GM03348 (cell line): Measurements from ENCODE around the gene SLC35F6.
"Not testable (repeated sequence)": the region's sequence is repeated elsewhere in the genome, so short reads cannot be mapped to it uniquely, and the experiment has no call there.

Experiments used
- DNase-seq: peaks from one replicate; pipeline ENCODE4 v3.0.0; 2012; ENCODE audit warnings: low spot score

Gene SLC35F6

DNA sequence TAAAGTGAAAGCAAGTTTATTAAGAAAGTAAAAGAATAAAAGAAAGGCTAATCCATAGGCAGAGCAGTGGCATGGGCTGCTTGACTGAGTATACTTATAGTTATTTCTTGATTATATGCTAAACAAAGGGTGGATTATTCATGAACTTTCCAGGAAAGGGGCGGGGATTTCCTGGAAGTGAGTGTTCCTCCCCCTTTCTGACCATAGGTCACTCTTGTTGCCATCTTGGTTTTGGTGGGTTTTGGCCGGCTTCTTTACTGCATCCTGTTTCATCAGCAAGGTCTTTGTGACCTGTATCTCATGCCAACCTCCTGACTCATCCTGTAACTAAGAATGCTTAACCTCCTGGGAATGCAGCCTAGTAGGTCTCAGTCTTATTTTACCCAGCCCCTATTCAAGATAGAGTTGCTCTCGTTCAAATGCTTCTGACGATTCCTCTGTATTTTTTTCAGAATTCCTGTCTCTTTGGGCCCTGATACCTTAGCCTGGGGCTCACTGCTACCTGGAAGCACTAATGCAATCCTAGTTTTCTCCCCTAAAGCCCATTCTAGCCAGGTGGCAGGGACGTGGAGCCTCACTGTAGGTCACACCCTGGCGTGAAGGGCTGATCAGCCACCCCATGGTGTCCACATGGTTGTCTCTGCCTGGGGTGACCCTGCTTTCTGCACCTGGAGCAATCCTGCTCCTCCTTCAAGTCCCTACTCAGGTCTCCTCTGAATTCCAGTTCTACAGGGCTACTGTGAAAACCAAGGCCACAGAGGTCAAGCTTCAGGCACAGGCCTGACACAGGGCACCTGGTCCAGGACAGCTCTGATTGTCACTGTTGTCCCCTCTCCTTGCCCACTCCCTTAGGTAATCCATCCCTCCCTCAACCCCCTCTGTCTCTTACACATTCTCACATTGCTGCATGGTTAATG is 6.0 kb upstream of the SLC35F6 start:
- DNase-seq = peak; percentile 75

DNA sequence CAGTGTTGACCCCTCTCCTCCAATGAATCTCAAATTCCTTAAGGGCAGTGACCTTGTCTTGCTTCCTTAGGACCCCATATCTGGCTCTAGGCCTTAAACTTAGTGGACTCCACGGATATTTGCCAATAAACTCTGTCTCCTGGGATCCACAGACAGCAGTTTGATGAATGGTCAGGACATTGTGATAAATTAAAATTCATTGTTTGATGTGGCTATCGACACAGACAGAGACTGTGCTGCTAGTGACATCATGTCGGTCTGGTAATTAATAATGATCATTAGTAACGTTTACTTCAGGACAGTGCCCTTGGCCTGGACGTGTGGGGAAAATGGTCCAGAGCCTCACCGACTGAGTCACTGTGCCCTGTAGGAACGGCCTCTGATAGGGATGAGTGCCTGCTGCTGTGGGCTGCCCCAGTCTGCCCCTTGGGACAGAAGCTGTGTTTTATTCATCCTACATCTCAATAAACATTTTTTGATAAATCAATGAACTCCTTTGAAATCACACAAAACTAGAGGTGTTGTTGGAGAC is 5.2 kb upstream of the SLC35F6 start:
- DNase-seq = no peak

DNA sequence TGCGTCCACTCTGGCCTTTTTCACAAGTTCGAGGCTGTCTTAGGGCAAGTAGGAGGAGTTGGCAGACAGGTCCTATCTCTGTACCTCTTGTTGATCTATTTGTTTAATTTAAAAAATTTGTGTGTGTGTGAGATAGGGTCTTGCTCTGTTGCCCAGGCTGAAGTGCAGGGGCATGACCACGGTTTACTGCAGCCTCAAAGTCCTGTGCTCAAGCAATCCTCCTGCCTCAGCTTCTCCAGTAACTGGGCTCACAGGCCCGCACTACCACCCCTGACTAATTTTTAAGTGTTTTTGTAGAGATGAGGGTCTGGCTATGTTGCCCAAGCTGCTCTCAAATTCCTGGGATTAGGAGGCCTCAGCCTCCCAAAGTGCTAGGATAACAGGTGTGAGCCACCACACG is 4.2 kb upstream of the SLC35F6 start:
- no peak for DNase-seq

DNA sequence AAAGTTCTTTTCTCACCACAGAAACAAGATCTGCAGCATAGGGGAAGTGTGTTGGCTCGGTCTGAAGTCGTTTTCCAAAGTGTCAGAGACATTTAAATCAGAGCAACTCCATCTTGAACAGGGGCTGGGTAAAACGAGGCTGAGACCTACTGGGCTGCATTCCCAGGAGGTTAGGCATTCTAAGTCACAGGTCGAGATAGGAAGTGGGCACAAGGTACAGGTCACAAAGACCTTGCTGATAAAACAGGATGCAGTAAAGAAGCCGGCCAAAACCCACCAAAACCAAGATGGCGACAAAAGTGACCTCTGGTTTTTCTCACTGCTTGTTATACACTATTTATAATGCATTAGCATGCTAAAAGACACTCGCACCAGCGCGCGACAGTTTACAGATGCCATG is 3.1 kb upstream of the SLC35F6 start:
- DNase-seq = not testable (repeated sequence)

DNA sequence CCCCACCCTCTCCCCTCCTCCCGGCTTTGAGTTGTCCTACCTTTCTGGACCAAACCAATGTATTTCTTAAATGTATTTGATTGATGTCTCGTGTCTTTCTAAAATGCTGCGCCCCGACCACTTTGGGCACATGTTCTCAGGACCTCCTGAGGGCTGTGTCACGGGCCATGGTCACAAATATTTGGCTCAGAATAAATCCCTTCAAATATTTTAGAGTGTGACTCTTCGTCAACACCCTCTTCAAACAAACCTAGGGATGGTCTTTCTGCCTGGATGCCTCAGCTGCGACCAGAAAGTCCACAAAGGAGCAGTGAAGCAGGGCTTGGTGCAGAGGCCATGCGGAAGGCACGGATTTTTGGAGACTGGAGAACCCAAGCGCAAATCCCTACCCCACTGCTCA is 1.1 kb upstream of the SLC35F6 start:
- DNase-seq = no peak

DNA sequence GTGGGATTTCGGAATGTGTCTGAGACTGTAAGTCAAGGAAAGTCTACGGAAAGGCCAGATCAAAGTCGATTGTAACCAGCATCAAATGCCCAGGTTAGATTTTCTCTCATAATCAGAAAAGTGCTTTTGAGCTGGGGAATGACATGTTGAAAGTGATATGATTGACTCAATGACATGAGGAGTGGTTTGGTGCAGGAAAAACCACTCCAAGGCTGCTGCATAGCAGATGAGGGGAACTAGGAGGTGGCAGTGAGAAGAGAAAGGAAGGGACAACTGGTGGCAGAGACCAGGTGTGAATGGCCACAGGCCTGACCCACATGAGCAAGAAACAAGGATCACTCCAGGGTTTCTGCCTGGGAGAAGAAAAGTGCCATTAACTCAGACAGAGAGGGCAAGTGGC is 822 bp downstream of the SLC35F6 start:
- no peak for DNase-seq

DNA sequence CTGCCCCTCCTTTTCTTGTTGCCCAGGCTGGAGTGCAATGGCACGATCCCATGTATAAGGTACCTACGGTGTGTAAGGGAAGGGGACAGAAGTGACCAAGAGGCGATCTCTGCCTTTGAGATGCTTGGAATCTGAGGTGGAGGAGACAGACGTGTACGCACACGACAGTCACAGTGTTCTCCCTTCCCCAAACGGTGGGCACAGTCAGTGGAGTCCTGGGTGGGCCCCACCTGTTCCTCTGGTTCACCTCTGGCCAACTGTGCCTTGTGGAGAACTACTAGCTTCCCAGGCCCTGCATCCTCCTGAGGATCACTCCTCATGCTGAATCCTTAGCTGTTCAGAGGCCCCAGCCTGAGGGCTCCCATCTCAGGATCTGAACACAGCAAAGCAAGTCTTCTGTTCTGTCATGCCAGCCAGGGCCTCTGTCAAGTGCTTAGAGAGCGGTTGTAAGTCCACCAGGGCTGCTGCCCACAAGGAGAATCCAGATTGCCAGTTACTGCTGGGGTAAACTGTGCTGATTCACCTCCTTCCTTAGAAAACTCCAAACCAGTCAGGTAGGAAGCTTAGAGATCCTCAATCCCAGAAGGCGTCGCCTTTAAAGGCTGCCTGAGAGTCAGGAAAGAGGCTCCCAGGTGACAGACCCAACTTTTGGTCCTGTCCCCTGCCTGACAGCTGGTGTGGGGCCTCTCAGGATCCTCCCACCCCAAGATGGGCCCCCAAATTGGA is 1.6 kb downstream of the SLC35F6 start:
- DNase-seq = no peak

DNA sequence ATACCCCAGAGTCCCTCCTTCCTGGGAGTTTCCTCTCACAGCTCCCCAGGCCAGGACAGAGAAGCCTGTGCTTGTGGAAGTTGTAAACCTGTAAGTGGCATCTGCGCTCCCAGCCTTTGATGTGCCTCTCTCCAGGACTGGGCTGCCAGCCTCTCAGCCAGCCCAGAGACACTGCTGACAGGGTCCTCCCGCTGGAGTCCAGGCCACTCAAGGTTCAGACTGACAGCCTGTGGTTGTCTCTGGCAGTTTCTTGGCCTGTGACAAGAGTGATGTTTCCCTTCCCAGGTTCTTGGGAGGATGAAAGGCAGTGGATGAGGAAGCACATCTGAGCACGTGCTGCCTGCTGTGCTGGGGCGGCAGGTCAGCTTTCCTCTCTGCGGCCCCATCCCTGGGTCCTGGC is 3.0 kb downstream of the SLC35F6 start:
- DNase-seq = no peak

DNA sequence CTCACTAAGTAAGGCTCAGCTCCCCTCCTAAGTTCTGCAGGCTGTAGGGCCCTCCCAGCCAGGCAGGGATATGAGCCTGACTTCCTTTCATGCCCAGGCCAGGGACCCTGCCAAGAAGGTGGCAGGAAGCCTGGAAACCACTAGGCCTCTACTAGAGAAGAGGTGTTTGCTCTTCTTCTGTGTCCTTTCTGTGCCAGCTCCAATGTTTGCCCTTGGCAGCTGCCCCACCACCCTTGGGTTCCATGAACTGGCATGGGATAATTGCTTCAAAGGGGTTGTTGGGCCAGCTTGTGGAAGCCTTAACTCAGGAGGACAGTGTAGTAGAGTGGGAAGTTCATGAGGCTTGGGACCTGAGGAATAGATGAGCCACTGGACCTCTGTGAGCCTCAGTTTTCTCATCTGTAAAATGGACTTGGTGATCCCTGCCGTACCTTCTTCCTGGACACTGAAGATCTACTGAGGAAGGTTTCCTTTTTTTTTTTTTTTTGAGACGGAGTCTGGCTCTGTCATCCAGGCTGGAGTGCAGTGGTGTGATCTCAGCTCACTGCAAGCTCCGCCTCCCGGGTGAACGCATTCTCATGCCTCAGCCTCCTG is 3.9 kb downstream of the SLC35F6 start:
- DNase-seq = no peak

DNA sequence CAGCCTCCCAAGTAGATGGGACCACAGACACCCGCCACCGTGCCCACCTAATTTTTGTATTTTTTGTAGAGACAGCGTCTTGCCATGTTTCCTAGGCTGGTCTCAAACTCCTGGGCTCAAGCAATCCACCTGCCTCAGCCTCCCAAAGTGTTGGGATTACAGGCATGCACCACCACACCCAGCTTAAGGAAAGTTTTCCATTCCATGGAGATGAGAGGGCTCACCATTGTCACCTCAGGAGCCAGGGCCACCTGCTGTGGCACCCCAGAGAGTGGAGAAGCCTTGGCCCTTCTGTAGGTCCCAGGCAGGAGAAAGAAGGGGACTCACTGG is 4.6 kb downstream of the SLC35F6 start:
- no peak for DNase-seq

DNA sequence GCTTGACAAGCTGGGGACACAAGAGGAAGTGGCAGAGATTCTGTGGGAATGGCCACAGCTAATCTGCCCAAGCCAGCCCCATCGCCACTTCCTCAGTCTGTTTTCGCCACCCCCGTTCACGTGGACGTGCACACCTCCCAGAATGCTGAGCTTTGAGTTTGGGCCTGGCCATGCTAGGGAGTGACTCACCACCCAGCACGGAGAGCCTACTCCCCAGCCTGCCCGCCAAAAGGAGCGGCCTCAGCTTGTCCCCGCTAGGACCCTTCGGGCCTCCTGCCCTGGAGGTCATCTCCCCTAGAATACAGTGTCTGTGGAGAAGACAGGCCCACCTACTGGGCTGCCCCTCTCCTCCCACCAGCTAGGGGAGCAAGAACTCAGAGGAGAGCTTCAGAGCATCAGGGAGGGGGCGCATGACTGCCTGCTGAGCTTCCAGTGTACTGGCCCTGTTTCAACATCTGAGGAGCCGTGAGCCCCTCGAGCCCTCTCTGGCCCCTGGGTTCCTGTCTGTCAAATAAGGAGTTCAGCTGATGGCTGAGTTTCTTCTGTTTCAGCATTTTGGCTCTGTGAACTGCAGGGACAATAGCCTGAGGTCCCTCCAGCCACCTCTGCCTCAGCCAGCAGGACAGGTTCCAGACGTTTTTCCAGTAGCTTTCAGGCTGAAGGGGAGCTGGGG is 5.1 kb downstream of the SLC35F6 start:
- peak; percentile 60 for DNase-seq

DNA sequence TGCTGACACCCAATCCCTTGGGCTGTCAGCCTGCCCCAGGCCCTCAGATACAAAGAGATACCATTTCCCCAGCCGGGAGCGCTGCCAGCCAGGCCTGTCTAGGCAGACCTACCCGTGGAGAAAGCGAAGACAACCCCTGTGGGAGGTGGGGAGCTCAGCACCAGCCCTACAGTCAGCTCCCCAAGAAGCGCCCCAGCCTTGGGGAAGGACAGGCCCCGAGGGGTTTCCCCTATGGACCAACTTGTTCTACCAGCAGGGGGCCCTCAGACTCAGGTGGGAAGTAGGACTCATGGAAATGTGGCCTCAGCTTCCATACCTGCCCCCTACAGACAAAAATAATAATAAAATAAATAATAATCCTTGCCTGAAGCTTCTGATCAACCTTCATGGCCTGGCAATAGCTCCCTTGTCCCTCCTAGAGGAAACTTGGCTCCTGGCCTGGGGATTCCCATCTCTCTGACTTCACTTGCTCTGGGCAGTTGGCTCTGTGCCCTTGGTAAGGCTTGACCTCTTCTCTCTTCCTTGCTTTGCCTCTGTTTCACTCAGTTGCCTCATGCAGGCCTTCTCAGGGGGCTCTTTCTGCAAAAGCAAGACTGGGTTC is 7.0 kb downstream of the SLC35F6 start:
- DNase-seq = peak; percentile 57

DNA sequence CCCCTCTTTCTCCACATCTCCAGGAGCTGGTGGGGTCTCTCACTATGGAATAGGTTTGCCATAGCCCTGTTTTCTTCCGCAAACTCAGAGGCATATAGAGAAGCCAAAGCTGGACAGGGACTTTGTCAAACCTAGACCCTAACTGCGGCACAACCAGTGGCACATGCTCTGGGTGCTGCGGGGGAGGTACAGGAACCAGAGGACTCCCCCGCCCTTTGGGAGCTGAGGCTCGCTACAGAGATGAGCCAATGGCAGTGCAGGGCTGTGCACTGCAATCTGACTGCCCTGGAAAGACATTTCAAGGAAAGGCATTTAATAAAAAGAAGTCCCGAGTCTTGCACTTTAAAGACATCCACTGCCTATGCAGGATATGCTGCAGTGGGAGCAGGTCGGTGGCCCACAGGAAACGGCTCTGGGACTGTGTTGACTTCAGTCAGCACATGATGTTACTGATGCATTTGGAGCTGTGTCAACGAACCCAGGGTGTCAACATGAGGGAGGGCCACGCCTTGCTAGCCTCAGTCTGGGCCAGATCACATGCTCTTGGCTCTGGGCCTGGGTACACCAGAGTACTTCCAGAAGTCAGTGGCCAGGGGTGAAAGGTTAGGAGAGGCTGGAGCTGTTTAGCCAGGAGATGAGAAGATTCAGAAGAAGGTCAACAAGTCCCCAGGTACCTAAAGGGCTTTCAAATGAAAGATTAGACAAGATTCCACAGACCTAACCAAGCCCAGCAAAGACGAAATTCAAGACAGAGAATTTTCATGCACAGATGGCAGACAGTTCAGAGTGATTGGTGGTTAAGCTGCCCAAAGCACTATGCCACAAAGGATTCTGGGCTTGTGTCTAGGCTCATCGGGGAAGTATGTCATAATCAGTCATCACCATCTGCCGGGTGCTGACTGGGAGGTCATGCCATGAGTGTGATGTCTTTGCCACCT is 8.2 kb downstream of the SLC35F6 start:
- DNase-seq = peak; percentile 67

DNA sequence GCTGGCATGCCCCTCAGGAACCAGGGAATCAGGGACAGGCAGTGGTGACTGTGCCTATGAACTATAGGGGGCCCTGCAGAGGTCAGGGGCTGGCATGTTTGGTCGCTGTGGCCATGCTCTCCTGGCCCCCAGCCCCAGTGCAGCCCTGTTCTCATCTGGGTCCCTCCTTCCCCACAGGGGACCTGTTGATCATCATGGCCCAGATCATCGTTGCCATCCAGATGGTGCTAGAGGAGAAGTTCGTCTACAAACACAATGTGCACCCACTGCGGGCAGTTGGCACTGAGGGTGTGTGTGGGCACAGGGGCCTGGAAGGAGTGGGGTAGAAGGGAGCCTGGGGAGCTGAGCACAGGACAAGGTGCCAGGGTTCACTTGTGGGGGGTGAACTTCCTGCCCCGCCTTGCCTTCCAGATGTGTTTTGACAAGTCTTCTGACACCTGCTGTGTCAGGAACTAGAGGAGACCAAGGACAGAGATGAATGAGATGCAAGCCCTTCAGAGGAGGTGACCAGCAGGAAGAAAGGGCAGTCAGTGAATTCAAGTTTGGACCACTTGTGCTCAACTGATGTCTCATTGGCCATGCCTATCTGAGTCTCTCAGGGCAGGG is 12.2 kb downstream of the SLC35F6 start:
- no peak for DNase-seq

DNA sequence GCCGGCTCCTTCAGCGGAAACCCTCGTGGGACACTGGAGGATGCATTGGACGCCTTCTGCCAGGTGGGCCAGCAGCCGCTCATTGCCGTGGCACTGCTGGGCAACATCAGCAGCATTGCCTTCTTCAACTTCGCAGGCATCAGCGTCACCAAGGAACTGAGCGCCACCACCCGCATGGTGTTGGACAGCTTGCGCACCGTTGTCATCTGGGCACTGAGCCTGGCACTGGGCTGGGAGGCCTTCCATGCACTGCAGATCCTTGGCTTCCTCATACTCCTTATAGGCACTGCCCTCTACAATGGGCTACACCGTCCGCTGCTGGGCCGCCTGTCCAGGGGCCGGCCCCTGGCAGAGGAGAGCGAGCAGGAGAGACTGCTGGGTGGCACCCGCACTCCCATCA is 14.0 kb downstream of the SLC35F6 start:
- DNase-seq = no peak

DNA sequence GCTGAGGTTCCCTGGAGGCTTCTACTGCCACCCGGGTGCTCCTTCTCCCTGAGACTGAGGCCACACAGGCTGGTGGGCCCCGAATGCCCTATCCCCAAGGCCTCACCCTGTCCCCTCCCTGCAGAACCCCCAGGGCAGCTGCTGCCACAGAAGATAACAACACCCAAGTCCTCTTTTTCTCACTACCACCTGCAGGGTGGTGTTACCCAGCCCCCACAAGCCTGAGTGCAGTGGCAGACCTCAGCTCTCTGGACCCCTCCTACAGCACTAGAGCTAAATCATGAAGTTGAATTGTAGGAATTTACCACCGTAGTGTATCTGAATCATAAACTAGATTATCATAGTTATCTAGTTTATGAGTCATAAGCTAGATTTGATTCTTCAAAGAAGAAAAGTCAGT is 14.4 kb downstream of the SLC35F6 start:
- no peak for DNase-seq

DNA sequence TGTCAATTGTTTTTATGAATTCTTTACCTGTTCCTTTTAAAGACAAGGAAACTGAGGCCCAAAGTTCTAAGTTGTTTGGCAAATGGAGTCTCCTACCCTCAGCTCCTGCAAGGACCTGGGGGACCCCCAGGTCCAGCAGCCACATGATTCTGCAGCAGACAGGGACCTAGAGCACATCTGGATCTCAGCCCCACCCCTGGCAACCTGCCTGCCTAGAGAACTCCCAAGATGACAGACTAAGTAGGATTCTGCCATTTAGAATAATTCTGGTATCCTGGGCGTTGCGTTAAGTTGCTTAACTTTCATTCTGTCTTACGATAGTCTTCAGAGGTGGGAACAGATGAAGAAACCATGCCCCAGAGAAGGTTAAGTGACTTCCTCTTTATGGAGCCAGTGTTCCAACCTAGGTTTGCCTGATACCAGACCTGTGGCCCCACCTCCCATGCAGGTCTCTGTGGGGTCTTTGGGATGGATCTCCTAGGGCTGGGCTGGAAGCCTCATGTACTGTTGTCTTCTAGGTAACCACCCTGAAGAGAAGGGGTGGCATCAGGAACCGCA is 16.2 kb downstream of the SLC35F6 start:
- DNase-seq = no peak

DNA sequence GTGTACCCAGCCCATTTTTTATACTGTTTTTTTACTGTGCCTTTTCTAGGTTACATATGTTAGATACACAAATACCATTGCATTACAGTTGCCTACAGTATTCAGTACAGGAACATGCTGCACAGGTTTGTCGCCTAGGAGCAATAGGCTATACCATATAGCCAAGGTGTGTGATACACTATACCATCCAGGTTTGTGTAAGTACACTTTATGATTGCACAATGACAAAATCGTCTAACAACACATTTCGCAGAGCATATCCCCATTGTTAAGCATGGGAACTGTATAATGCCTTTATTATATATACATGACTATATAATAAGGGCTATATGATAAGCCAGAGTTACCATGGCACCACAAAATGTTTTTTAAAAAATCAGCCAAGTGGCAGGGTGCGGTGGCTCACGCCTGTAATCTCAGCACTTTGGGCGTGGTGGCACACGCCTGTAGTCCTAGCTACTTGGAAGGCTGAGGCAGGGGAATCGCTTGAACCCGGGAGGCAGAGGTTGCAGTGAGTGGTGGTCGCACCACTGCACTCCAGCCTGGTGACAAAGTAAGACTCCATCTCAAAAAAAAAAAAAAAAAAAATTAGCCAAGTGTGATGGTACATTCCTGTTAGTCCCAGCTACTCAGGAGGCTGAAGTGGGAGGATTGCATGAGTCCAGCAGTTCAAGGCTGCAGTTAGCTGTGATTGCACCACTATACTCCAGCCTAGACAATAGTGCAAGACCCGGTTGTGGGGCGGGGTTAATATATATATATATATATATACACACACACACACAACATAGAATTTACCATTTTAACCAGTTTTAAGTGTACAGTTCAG is 19.0 kb downstream of the SLC35F6 start:
- no peak for DNase-seq

DNA sequence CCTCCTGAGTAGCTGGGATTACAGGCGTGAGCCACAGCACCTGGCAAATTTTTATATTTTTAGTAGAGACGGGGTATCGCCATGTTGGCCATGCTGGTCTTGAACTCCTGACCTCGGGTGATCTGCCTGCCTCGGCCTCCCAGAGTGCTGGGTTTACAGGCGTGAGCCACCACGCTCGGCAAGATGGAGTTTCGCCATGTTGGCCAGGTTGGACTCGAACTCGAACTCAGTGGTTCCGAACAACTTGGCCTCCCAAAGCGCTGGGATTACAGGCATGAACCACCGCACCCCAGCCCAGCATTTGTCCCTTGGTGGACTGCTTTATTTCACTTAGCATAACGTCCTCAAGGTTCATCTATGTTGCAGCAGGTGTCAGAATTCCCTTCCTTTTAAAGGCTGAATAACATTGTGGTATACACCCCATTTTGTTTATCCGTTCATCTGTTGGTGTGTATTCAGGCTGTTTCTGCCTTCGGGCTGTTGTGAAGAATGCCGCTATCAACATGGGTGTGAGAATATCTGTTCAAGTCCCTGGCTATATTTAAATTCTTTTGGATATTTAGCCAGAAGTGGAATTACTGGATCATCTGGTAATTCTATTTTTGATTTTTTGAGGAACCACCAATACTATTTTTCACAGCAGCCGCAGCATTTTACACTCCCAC is 20.6 kb downstream of the SLC35F6 start:
- no peak for DNase-seq
